Measurements from ENCODE around the gene ATRNL1.

ATRNL1 gene

DNA sequence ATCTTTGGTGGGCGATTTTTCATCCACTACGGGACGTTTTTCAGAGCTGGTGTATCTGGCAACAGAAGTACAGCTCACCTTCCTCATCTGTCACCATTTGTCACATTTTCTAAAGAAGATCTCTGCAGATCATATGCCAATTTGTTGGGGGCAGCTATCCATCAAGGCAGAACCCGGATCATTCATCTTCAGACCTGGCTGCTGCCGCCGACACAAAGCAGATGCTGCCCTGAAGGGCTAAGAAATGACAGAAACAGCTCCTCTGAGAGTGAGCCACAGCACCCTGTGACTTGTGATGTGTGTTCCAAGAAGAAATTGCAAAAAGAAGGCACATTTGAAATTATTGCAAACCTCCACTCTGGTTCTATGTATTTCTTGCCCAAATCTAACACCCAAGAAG, 888.9 kb downstream of the ATRNL1 start:
- no peak for DNase-seq (ENCODE audit: low read depth)

DNA sequence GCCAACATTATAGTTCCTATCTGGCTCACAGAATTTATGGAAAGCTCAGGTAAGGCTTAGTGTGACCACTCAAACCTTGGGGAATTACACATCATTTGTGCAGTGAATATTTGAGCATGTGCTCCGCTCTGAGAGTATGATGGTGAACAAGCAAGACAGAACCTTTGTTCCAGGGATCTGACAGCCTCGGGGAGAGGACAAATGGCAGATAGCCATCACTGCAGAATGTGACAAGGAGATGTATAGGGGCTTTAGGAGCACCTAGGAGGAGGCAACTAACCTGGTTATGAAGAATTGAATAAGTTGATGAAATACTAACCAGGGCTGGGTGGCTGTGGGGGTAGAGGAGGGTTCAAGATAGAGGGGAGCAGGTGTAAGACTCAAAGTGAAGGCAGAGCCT, 889.4 kb downstream of the ATRNL1 start:
- DNase-seq (ENCODE audit: low read depth) = no peak

DNA sequence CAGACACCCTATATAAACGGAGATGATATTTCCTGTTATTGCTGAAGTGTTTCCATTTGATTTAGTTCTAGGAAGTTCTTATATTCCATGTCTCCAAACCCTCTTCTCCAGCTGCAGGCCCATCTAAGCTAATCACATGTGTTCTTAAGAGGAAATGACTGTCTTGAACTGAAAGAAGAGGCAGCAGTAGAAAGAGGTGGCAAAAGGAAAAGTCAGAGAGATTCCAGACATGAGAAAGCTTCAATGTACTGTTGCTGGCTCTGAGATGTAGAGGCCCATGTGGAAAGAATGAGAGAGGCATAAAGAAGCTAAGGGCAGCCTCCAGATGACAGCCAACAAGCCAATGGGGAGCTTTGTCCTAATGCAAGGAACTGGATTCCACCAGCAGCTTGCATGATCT, 892.6 kb downstream of the ATRNL1 start:
- DNase-seq (ENCODE audit: low read depth) = no peak

DNA sequence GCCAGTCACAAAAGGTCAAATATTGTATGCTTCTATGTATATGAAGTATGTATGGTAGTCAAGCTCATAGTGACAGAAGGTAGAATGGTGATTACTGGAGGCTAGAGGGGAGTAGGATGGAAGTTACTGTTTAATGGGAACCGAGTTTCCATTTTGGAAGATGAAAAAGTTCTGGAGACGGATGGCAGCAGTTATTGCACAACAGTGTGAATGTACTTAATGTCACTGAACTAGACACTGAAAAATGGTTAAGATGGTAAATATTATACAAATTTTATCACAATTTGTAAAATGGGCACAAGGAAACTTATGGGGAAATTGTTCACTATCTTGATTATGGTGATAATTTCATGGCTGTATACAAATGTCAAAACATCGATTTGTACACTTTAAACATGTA, 895.2 kb downstream of the ATRNL1 start:
- DNase-seq (ENCODE audit: low read depth) = no peak

DNA sequence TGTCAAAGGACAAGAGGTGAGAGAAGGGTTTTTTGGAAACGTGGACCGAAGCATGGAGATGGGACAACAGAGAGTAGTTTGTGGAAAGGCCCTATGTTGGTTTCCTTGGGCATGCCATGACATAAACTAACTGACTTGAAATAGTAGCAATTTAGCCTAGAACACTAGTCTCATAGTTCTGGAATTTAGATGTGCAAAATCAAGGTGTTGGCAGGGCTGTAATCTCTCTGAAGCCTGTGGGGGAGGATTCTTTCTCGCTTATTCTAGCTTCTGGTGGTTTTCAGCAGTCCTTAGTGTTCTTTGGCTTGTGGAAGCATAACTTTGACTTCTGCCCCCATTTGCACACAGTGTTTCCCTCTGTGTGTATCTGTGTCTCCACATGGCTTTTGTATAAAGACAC, 896.5 kb downstream of the ATRNL1 start:
- DNase-seq (ENCODE audit: low read depth) = no peak

DNA sequence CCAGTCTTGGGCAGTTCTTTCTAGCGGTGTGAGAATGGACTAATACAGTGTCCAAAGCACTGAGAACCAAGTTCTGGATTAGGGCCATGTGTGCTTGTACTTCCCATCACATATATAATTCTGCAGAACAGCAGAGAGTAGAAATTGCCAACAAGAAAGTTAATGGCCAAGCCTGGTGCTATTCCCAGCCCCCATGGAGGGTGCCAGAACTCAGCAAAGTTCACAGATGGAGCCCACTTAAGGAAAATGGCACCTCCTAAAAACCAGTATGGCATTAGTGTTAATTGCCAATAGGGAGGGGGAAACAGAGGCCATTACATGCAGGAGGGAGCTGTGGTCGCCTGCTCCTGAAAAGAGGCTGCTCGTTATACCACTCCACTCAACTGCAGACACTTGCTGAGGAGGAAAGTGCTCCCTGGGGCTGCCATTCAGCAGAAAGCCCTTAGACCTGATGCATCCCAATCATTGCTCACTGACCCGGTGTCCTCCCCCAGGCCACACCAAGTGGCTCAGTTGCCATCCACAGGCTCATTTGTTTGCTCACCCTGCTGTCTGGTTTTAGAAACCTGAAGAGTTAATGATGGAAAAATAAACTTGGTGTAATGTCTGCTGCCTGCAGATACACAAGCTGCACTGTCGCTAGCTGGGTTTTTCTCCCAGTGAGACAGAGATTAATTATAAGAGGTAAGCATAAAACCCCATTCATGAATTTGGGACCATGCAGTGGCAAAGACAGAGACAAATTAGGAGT, 899.2 kb downstream of the ATRNL1 start:
- no peak for DNase-seq (ENCODE audit: low read depth)

DNA sequence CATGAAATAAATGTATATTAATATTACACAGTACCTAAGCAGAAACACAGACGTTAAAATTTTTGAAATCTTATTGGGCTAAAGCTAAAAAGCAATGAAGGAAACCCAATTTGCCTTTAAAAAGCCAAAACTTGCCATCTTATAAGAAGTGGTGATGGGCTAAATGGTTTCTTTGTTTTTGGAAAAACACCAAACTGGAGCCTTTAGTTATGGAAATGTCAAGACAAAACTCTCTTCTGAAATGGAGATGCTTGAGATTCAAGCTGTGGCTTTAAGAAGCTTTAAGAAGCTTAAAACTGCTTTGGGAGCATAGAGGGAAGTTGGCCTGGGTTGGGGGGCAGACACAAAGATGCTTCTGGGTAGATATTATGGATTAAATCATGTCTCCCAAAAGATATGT, 902.9 kb downstream of the ATRNL1 start:
- DNase-seq (ENCODE audit: low read depth) = no peak

DNA sequence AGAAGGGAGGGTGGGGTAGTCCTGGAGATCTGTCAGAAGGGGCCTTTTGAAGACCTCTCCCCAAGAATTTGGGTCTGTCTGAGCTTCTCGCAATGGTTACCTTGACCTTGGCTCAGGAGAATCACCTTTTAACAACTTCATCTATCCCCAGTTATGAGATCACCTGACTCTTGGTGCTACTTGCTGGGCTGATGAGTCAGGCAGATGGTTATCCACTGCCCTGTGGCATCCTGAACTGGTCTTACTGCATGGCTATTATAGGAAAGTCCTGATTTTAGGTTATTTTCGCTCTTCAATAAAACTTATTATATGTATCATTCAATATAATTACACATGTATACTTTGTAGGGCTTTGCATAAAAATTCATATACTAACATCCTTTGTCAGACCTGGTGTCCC, 905.1 kb downstream of the ATRNL1 start:
- DNase-seq (ENCODE audit: low read depth) = no peak

Measured in fibroblast of the conjunctiva (primary cell).